GM19452 (cell line): Measurements from ENCODE around the gene RAI1.
A peak's percentile ranks its signal among the peaks of the same experiment; 100 is the strongest.

ENCODE experiments used
- ATAC-seq: cut with Tn5 transposase; IDR thresholded peaks from one replicate; pipeline ENCODE4 v1.9.1; 2021; ENCODE audit not compliant: unreplicated experiment

Gene RAI1

GRCh38 chr17:17748604-17749003 lies 67.3 kb downstream of the RAI1 start:
- ATAC-seq = no peak

- ATAC-seq = no peak
Observed at GRCh38 chr17:17749025-17749772, 67.9 kb downstream of the RAI1 start.

GRCh38 chr17:17749921-17750320 lies 68.7 kb downstream of the RAI1 start:
- ATAC-seq = no peak

DNA sequence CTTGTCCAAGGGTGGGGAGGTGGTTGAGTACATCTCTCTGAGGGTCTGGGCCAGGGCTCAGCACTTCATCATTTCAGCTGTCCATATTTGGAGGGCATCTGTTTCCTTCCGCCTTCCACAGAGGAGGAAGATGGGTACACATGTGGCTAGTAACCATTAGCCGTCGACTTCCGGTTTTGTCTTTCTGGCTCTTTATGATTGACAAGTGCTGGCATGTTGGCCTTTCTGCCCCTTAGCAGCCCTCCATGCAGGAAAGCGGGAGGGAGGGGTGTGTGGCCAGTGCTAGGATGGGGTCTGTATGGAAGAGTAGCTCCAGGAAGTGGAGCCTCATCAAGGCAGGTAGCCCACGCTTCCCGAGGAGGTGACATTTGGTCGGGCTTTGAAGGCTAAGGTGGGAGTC lies 69.6 kb downstream of the RAI1 start:
- ATAC-seq = no peak

GRCh38 chr17:17751489-17752088 lies 70.3 kb downstream of the RAI1 start:
- peak; percentile 0 for ATAC-seq

- peak; percentile 73 for ATAC-seq
Observed at GRCh38 chr17:17752089-17752820, 71.0 kb downstream of the RAI1 start.

GRCh38 chr17:17752821-17753321 lies 71.6 kb downstream of the RAI1 start:
- ATAC-seq = no peak

DNA sequence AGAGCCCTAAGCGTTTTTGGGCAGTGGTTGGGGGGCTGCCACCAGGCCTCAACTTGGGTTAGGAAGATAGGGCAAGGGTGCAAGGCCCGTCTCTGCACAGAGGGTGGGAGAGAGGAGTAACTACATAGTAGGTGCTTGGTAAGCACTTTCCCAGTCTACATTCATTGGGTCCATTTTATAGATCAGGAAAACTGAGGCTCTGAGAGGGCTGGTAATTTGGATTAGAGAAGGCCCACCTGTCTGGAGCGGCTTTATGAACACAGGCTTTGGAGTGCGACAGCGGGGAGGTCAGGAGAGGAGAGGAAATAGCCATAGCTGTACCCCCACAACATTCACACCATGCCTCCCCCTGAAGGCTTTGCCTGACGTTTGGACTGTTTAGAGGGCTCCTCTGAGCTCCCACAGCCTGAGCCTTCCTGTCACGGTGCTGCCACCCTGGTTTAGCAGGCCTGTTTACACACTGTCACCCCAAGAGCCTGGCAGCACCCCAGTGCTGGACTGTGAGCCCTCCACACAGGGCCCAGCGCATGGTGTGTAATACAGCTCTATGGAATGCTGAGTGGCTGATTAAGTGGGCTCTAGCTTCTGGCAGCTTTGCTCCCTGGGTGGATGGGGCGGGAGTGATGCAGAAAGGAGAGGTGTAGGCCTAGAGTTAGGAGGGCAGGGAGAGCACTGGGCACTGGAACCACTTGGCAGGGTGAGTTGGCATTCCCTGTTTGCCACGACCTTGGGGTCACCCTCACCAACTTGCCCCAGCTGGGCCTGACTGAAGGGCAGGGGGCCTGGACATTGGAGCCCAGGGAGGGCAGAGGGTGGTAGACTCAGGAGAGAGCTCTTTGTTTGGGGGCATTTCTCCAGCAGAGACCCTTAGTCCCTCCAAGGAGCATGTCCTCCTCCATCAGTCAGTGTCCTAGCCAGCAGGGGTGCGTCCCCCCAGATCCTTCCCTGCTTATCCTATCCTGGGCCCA lies 73.7 kb downstream of the RAI1 start:
- no peak for ATAC-seq

- no peak for ATAC-seq
Observed at GRCh38 chr17:17755715-17756114, 74.5 kb downstream of the RAI1 start.

DNA sequence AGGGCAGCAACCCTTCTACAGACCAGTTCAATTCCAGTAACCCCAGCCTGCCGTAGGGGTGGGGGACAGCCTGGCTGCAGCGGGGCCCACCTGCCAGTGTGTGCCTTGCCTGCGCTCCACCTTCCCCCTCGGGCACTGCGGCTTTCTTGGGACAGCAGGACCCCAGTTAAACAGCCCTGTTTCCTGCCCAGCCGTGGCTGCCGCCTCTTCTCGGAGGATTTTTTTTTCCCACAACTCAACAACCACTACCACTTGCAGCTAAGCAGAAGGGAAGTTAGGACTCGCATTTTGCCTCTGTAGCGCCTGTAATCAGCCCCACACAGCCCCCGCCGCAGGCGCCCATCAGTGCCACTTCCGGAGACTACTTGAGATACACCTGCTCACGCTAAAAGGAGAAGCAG lies 76.1 kb downstream of the RAI1 start:
- no peak for ATAC-seq

DNA sequence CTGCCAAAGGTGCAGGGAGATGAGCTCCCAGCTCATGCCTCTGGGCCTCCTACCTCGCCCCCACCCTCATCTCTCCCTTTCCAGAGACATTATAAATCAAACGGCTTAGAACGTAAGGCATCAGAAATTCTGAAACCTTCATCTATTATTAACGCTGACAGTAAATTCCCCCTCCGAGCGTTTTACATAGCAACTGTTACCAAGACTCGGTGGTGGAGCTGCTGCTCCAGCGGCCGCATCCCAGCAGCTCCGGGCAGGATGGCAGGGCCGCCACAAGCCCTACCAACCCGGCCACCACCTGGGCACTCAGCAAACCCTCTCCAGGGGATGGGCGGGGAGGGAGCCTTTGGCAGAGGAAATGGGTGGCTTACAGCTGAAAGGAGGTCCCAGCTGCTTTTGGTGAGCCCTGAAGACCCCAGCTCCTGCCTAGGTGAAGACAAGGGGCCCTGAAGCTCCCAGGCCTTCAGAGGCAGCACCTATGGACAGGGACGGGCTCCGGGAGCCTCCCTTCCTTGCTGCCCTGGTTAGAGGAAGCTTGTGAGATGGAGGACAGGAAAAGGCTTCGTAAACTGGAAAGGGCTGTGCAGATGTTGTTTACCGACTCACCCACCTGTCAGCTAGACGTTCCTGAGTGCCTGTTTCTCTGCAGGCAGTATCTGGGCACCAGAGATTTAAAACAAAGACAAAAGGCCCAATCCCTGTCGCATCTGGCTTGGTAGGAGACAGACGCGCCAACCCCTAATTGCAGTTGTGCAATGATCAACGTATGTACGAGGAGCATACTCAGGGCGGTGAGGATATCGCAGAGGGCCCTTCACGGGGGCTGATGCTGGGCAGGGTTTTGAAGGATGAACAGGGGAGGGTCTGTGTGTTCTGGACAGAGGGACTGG lies 76.9 kb downstream of the RAI1 start:
- ATAC-seq = no peak

- ATAC-seq = no peak
Observed at GRCh38 chr17:17758941-17759563, 77.8 kb downstream of the RAI1 start.

DNA sequence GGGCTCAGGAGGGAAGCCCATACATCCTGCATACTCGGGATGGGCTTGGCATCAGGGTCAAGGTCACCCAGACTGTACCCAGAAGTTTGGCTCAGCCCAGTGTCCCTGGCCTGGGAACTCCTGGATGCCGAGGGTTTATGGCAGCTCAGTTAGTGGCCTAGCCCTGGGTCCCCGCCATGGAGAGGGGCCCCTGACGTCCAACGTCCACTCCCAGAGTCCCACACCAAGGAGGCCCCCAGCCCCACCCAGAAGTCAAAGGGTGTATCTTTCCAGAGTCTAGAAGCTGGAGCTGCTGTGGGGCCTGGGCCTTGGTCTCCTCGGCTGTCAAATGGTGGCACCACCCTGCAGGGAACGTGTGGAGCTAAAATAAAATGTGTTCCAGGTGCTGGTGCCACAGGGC lies 79.1 kb downstream of the RAI1 start:
- no peak for ATAC-seq

GRCh38 chr17:17760872-17761550 lies 79.8 kb downstream of the RAI1 start:
- no peak for ATAC-seq

GRCh38 chr17:17761894-17762743 lies 80.9 kb downstream of the RAI1 start:
- ATAC-seq = no peak

- no peak for ATAC-seq
Observed at GRCh38 chr17:17762744-17763105, 81.5 kb downstream of the RAI1 start.

- ATAC-seq = no peak
Observed at GRCh38 chr17:17763136-17763535, 81.9 kb downstream of the RAI1 start.

DNA sequence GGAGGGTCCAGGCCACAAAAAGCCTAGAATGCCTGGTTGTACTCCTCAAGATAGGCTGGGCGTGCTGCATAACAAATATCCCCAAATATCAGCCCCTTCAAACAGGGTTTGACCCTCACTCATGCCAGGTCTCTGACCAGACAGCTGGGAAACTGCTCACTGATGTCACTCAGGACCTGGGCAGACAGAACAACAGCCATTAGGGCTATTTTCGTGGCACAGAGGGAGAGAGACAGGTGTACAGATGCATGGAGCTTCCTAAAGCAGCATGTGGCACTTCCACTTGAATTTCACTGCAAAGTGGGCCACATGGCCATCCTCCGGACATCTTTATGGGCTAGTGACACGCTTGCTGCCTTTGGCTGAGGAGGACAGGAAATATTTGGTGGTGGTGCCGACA lies 82.5 kb downstream of the RAI1 start:
- no peak for ATAC-seq
